Gastroesophageal sphincter (tissue), 4 donors: ENCODE data around the gene FARS2. TPM values are rescaled to one million over a fixed set of nuclear protein-coding genes. Genes with fewer than 3 reads are reported as not detected.

Experiments used
- ATAC-seq: fragments of 150-250 bp; one replicate; pipeline ENCODE4 v1.9.1; 2016; ENCODE audit warnings: mild to moderate bottlenecking, moderate library complexity
- H3K27ac ChIP-seq, 4 donors: fragments of 200-600 bp; sonication (generic) in 3 of 4; 1 replicate in 3 of 4; 2 replicates in 1 of 4; pipeline ENCODE4 v1.5.1; 2016 to 2019
- H3K27me3 ChIP-seq: fragments of 200-600 bp; sonication (generic); one replicate; pipeline ENCODE4 v1.5.1; 2019
- H3K36me3 ChIP-seq, 2 donors: fragments of 200-600 bp; sonication (generic); one replicate each; pipeline ENCODE4 v1.5.1; 2019; ENCODE audit warnings: control low read depth in 1 of 2
- H3K4me1 ChIP-seq, 3 donors: fragments of 200-600 bp; sonication (generic); 1 replicate in 2 of 3; 2 replicates in 1 of 3; pipeline ENCODE4 v1.5.1; 2016 to 2019; ENCODE audit warnings: control low read depth in 2 of 3
- H3K4me3 ChIP-seq, 2 donors: fragments of 200-600 bp; sonication (generic); one replicate each; pipeline ENCODE4 v1.5.1; 2019; ENCODE audit warnings: mild to moderate bottlenecking in 1 of 2, moderate library complexity in 1 of 2
- H3K9me3 ChIP-seq, 3 donors: fragments of 200-600 bp; sonication (generic); one replicate each; pipeline ENCODE4 v1.5.1; 2017 to 2019; ENCODE audit warnings: control low read depth in 2 of 3
- EP300 ChIP-seq: sonication (generic); formaldehyde crosslinking; IDR thresholded peaks from one replicate; pipeline ENCODE4 v1.6.1; 2017; ENCODE audit warnings: antibody characterized with exemption, mild to moderate bottlenecking
- POLR2A ChIP-seq, 2 donors: fragments of 450-650 bp; IDR thresholded peaks; one replicate each; pipeline ENCODE4 v1.6.1; 2017; ENCODE audit warnings: antibody characterized with exemption in 2 of 2, mild to moderate bottlenecking in 2 of 2, moderate library complexity in 1 of 2
- POLR2AphosphoS5 ChIP-seq: sonication (generic); formaldehyde crosslinking; IDR thresholded peaks from one replicate; pipeline ENCODE4 v1.6.1; 2017; ENCODE audit warnings: antibody characterized with exemption
- WGBS, 2 donors: methylation state at CpG; one replicate each; pipeline ENCODE4 v1.1.5; 2018; ENCODE audit warnings: low coverage in 1 of 2; 5-methylcytosine and 5-hydroxymethylcytosine counted together
- total RNA-seq, 4 donors: library from RNA; depleted of rRNA; stranded (reverse); fragments of >200 nt; gene quantifications; one replicate each; pipeline ENCODE4 v1.1.0, GENCODE V29; 2016
- TF ChIP-seq, protein P1 (sequence below), 4 experiments: fragments of 200-600 bp in 2 of 4; fragments of 450-650 bp in 2 of 4; sonication (generic) in 1 of 4; IDR thresholded peaks; one replicate each; pipeline ENCODE4 v1.5.1; 2017 to 2019; ENCODE audit warnings: antibody characterized with exemption in 4 of 4, mild to moderate bottlenecking in 2 of 4, moderate library complexity in 2 of 4

The FARS2 gene
- total RNA-seq, 4 donors from 2014 or later: 9.8 to 16.3 (median 14.4) TPM

DNA sequence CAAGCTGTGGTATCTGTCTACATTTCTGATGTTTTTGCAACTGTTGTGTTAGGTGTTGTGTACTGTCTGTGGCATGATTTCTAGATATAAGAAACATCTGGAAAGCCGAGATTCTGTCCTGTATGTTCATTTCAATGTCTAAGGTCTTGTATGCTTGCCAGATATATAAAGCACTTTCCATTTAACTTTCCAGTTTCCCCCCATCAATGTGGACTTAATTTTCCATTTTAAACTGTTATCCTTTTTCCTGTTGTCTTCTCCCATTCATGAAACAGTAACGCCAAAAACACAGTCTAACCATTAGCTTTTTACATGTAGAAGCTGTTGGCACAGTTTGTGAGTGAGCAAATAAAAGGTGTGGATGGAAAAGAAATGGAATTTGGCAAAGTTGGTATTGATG lies 181.6 kb downstream of the FARS2 start:
- peaks cover 0 to 12% (median 0%) of the 10 kb centered on the region in 3 donors for H3K4me1 ChIP-seq
- no peak for TF ChIP-seq POLR2AphosphoS5
- no peak for TF ChIP-seq POLR2A (IDR thresholded peaks at IDR 0.05)
- H3K4me3 ChIP-seq: no peak overlapping the region
- no peaks in the 10 kb centered on the region for H3K27me3 ChIP-seq
- H3K27ac ChIP-seq: no peak overlapping the region
- ATAC-seq: no peak
- no peaks in the 10 kb centered on the region for H3K36me3 ChIP-seq
- H3K9me3 ChIP-seq: no peaks in the 10 kb centered on the region
- WGBS, 2 donors: 49 to 51% methylated on average over 2 of the region's 2 CpGs

DNA sequence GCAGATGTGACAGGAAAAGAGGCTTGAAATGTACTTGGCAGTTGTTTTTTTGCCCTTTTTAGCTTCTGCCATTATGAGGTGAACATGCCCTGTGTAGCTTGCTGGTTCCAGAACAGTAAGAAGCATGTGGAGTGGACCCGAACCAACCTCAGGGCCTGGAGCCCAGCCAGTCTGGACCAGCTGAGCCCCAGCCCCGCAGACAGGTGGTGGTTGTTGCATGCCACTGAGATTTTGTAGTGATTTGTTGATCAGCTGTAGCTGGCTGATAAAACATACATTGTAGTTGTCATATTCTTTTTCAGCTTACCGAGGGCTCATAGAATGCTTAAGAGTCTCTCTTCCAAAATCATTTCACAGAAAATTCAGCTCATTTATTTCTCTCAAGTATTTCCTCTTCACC lies 182.2 kb downstream of the FARS2 start:
- Histone ChIP-seq H3K36me3 (no peaks in the 10 kb centered on the region), H3K27me3 (no peaks in the 10 kb centered on the region), H3K4me3 (no peak overlapping the region), H3K4me1 (peaks cover 0 to 12% (median 0%) of the 10 kb centered on the region in 3 donors), H3K9me3 (no peaks in the 10 kb centered on the region), H3K27ac (no peak overlapping the region)
- TF ChIP-seq POLR2A (IDR thresholded peaks at IDR 0.05) (no peak), POLR2AphosphoS5 (no peak), EP300 (no peak)
- TF ChIP-seq, protein P1, sequence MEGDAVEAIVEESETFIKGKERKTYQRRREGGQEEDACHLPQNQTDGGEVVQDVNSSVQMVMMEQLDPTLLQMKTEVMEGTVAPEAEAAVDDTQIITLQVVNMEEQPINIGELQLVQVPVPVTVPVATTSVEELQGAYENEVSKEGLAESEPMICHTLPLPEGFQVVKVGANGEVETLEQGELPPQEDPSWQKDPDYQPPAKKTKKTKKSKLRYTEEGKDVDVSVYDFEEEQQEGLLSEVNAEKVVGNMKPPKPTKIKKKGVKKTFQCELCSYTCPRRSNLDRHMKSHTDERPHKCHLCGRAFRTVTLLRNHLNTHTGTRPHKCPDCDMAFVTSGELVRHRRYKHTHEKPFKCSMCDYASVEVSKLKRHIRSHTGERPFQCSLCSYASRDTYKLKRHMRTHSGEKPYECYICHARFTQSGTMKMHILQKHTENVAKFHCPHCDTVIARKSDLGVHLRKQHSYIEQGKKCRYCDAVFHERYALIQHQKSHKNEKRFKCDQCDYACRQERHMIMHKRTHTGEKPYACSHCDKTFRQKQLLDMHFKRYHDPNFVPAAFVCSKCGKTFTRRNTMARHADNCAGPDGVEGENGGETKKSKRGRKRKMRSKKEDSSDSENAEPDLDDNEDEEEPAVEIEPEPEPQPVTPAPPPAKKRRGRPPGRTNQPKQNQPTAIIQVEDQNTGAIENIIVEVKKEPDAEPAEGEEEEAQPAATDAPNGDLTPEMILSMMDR (IDR thresholded peaks at IDR 0.05): no peak
- 48 to 70% methylated on average over 2 to 3 of the region's 3 CpGs for WGBS, 2 donors
- no peak for ATAC-seq

DNA sequence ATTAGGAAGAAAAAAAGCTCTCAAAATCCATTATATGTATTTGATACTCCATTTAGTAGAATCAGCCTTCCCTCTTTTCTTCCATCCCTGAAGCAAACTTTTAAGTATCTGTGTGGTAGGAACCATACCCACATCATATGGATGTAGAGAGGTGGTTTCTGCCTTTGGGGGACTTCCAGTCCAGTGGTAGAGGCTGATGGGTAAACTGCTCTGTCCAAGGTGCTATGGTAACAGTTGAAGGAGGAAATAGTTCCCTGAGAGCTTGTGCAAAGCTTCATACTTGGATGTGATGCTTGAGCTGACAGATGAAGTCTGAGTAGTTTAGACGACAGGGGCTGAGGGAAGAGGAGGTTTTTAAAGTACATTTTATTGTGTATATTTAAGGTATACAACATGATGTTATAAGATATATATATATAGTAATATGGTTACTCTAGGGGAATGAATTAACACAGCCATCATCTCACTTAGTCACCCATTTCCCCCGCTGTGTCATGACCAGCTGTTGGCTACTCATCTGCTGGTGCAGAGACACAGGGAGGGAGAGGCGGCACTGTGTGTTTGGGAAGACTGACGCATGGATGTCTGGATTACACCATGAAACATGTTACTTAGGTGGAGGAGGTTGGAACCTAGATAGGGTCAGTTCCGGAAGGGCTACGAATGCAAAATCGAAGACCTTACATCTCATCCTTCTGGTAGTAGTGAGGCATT lies 185.2 kb downstream of the FARS2 start:
- TF ChIP-seq POLR2A (IDR thresholded peaks at IDR 0.05): no peak
- no peak for TF ChIP-seq POLR2AphosphoS5
- no peak for TF ChIP-seq EP300
- TF ChIP-seq, protein P1 (IDR thresholded peaks at IDR 0.05): no peak
- 90 to 100% methylated on average over 2 to 7 of the region's 7 CpGs for WGBS, 2 donors
- no peak for ATAC-seq
- H3K4me3 ChIP-seq: no peak overlapping the region
- H3K27me3 ChIP-seq: no peaks in the 10 kb centered on the region
- H3K9me3 ChIP-seq: no peaks in the 10 kb centered on the region
- H3K27ac ChIP-seq: no peak overlapping the region
- H3K36me3 ChIP-seq: no peaks in the 10 kb centered on the region
- H3K4me1 ChIP-seq: peaks cover 0 to 12% (median 0%) of the 10 kb centered on the region in 3 donors

DNA sequence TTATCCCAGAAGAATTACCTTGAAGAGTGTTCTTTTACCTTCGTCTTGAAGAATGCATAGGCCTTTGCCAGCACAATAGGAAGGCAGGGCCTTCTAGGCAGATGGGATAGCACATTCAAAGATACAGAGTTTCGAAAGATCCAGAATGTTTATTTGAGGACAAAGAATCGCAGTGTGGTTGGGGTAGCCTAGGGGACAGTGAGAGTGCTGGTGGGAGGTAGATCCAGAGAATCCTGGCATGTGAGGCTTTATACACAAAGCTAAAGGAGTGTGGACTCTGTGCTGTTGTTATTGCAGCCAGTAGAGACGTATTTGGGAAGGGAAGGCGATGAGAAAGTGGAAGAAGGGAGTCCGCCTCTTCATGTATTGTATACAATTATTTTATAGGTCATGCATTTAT lies 186.6 kb downstream of the FARS2 start:
- no peak overlapping the region for H3K27ac ChIP-seq

DNA sequence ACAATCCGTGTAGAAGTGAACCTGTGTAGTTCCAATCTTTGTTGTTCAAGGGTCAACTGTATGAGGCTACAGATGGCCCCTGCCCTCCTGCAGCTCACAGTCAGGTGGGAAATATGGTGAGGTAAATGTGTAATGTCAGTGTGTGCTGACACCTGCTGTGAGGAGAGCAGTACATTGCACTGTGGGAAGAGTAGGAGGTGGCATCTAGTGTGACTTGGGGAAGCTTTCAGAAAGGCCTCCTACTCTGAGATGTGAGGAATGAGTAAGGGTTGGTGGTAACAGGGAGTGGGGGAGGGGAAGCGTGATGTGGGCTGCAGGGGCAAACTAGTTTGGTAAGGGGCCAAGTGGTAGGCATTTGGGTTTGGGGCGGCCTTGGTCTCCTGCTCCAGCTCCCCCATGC lies 188.8 kb downstream of the FARS2 start:
- Histone ChIP-seq H3K36me3 (no peaks in the 10 kb centered on the region), H3K27me3 (no peaks in the 10 kb centered on the region), H3K27ac (no peak overlapping the region), H3K4me3 (no peak overlapping the region), H3K4me1 (no peaks in the 10 kb centered on the region), H3K9me3 (no peaks in the 10 kb centered on the region)
- ATAC-seq: no peak
- TF ChIP-seq EP300 (no peak), POLR2A (IDR thresholded peaks at IDR 0.05) (no peak), POLR2AphosphoS5 (no peak)
- TF ChIP-seq, protein P1 (IDR thresholded peaks at IDR 0.05): no peak
- WGBS, 2 donors: 80 to 100% methylated on average over 1 of the region's 3 CpGs

More for the DNA sequence above, 186.6 kb downstream of the FARS2 start:
- Histone ChIP-seq H3K36me3 (no peaks in the 10 kb centered on the region), H3K27me3 (no peaks in the 10 kb centered on the region), H3K9me3 (no peaks in the 10 kb centered on the region), H3K4me3 (no peak overlapping the region), H3K4me1 (peaks cover 0 to 7% (median 0%) of the 10 kb centered on the region in 3 donors)
- WGBS, 2 donors: 94 to 96% methylated on average over 3 to 6 of the region's 6 CpGs
- TF ChIP-seq POLR2A (IDR thresholded peaks at IDR 0.05) (no peak), POLR2AphosphoS5 (no peak)
- TF ChIP-seq, protein P1 (IDR thresholded peaks at IDR 0.05): no peak
- no peak for ATAC-seq
